Stimulated activated naive CD8-positive, alpha-beta T cell treated with anti-CD3 and anti-CD28 coated beads, Interleukin-15, amount 100 ng/mL, for 72 hours (primary cell): ENCODE measurements around the gene WDR59.
A peak's percentile ranks its signal among the peaks of the same experiment; 100 is the strongest.
"Not testable (repeated sequence)": the region's sequence is repeated elsewhere in the genome, so short reads cannot be mapped to it uniquely, and the experiment has no call there.

Source experiments
- ATAC-seq: fragments of 150-1000 bp; cut with Tn5 transposase; 2 replicates; pipeline ENCODE4 v1.10.0; 2021; ENCODE audit warnings: mild to moderate bottlenecking, moderate library complexity
- DNase-seq, 2 donors: peaks; one replicate each; pipeline ENCODE4 v3.0.0; 2021 to 2022
- H3K27ac Mint-ChIP-seq, 2 donors: one replicate each; pipeline ENCODE4 v1.8.0; 2022; ENCODE audit warnings: mild to moderate bottlenecking in 2 of 2, mixed read lengths in 2 of 2, moderate library complexity in 2 of 2
- H3K27me3 Mint-ChIP-seq: one replicate; pipeline ENCODE4 v1.8.0; 2022; ENCODE audit warnings: mixed read lengths
- H3K4me1 Mint-ChIP-seq: one replicate; pipeline ENCODE4 v1.8.0; 2022; ENCODE audit warnings: mild to moderate bottlenecking, mixed read lengths
- H3K4me3 Mint-ChIP-seq, 2 donors: one replicate each; pipeline ENCODE4 v1.8.0; 2022; ENCODE audit warnings: mild to moderate bottlenecking in 2 of 2, mixed read lengths in 2 of 2, moderate library complexity in 1 of 2
- H3K9me3 Mint-ChIP-seq, 2 donors: one replicate each; pipeline ENCODE4 v1.8.0; 2022; ENCODE audit warnings: mixed read lengths in 2 of 2

Gene WDR59

GRCh38 chr16:75019007-75019406 lies 34.1 kb upstream of the WDR59 start:
- H3K4me3 Mint-ChIP-seq = no peak overlapping the region
- DNase-seq (no peak), ATAC-seq (no peak)
- H3K27me3 Mint-ChIP-seq = no peaks in the 10 kb centered on the region
- H3K27ac Mint-ChIP-seq = no peak overlapping the region
- H3K9me3 Mint-ChIP-seq = peaks cover 14 to 19% of the 10 kb centered on the region in 2 donors
- H3K4me1 Mint-ChIP-seq = peaks cover 24% of the 10 kb centered on the region

DNA sequence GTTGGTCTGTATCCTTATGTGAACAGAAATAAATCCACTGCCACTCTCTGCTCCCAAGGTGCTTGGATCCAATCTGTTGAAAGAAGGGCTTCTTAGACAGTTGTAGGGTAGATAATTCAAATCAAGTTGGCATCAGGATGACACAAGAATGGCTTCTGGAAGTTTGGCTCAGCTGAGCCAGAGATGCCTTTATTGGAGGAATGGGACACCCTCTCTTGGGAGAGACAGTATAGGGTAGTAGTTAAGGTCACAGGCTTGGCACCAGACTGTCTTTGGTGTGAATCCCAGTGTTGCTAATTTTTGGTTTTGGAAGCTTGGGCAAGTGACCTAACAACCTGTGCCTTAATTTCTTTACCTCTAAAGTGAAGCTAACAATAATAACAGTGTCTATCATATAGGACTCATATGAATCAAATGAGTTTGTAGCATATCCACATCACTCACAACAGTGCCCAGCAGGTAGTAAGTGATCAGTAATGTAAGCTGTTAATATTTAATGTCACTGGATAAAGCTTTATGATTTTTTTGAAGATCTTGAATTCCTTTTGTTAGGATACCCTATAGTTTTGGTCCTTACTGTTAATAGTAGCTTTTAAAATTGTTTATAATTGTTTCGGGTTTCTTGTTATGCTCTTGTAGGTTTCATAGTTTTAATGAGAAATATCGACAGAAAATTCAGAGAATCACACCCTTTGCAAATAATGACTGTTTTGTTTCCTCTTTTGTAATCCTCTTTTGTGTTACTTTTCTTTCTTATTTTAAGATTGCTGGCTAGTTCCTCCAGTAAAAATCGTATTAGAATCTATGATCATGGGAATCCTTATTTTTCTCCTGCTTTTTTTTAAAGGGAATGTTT lies 33.0 kb upstream of the WDR59 start:
- no peak overlapping the region for H3K27ac Mint-ChIP-seq
- peaks cover 14 to 19% of the 10 kb centered on the region in 2 donors for H3K9me3 Mint-ChIP-seq

GRCh38 chr16:75016451-75017081 lies 31.6 kb upstream of the WDR59 start:
- DNase-seq, ATAC-seq, H3K4me3 Mint-ChIP-seq, H3K27ac Mint-ChIP-seq, H3K27me3 Mint-ChIP-seq: not testable (repeated sequence)
- peaks cover 35% of the 10 kb centered on the region for H3K4me1 Mint-ChIP-seq
- H3K9me3 Mint-ChIP-seq = peaks cover 6 to 12% of the 10 kb centered on the region in 2 donors

More for the DNA sequence above, 33.0 kb upstream of the WDR59 start:
- DNase-seq (no peak), ATAC-seq (no peak)
- H3K4me1 Mint-ChIP-seq = peaks cover 25% of the 10 kb centered on the region
- H3K4me3 Mint-ChIP-seq = no peak overlapping the region
- no peaks in the 10 kb centered on the region for H3K27me3 Mint-ChIP-seq

- Mint-ChIP-seq H3K4me3 (no peak overlapping the region), H3K27ac (no peak overlapping the region), H3K27me3 (no peaks in the 10 kb centered on the region), H3K4me1 (peaks cover 34% of the 10 kb centered on the region), H3K9me3 (no peaks in the 10 kb centered on the region)
- ATAC-seq (no peak), DNase-seq (no peak)
These were observed 29.4 kb upstream of the WDR59 start for GRCh38 chr16:75014318-75014717.

DNA sequence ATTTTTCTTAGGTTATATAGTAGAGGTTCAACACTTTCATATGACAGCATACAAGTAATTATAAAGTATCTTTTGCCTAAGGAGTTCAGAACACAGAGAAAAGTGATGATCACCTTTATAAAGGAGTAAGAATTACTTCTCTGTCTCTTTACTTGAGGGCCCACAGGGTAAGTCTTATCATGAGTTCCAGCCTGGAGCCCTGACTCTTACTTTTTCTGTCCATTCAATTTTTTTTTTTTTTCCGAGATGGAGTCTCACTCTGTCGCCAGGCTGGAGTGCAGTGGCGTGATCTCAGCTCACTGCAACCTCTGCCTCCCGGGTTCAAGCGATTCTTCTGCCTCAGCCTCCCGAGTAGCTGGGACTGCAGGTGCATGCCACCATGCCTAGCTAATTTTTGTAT lies 28.2 kb upstream of the WDR59 start:
- not testable (repeated sequence) for H3K27me3 Mint-ChIP-seq, H3K27ac Mint-ChIP-seq, H3K9me3 Mint-ChIP-seq, DNase-seq, ATAC-seq, H3K4me3 Mint-ChIP-seq
- H3K4me1 Mint-ChIP-seq = peaks cover 29% of the 10 kb centered on the region

DNA sequence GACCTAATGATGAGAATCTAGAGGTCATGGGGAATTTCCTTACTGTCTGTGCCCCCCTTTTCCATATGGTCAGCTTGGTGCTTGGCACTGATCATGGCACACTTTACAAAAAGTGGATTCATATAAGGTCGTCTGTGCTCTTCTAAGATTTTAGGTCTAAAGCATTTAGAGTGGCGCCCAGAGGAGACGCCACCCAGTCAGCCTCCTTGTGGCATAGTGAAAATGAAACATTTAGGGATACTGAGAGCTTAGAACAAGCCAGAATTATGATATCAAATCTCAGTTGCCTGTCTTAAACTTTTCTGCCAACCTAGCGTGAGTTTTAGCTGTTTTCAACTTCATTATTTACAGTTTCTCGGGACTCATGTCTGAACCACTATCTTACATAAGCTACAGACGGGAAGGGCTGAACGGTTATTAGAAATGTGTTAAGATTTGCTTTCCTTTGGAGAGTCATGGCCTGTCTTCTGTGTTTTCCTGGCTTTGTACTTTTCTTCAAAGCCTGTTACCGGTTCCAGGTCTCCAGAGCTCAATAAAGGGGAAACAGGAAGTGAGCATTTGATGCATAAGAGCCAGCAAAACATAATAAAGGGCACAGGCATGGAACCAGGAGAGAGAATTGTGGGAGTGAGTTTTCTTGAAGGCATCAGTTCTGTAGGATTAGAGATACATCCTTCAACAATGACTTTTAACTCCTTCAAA lies 27.6 kb upstream of the WDR59 start:
- H3K27ac Mint-ChIP-seq = peak overlapping the region; percentile 90 to 91
- H3K9me3 Mint-ChIP-seq = no peaks in the 10 kb centered on the region
- peaks cover 26% of the 10 kb centered on the region for H3K4me1 Mint-ChIP-seq
- no peak for DNase-seq
- peak; percentile 37 for ATAC-seq
- peak overlapping the region; percentile 43 to 70 for H3K4me3 Mint-ChIP-seq
- no peaks in the 10 kb centered on the region for H3K27me3 Mint-ChIP-seq

- Mint-ChIP-seq H3K9me3 (no peaks in the 10 kb centered on the region), H3K4me1 (peaks cover 25% of the 10 kb centered on the region), H3K27ac (peak overlapping the region in 1 of 2 donors; percentile 42), H3K27me3 (no peaks in the 10 kb centered on the region), H3K4me3 (peak overlapping the region in 1 of 2 donors; percentile 70)
- ATAC-seq (peak; percentile 99), DNase-seq (peak; percentile 48 to 74)
These were observed 26.8 kb upstream of the WDR59 start for GRCh38 chr16:75011634-75012307.

DNA sequence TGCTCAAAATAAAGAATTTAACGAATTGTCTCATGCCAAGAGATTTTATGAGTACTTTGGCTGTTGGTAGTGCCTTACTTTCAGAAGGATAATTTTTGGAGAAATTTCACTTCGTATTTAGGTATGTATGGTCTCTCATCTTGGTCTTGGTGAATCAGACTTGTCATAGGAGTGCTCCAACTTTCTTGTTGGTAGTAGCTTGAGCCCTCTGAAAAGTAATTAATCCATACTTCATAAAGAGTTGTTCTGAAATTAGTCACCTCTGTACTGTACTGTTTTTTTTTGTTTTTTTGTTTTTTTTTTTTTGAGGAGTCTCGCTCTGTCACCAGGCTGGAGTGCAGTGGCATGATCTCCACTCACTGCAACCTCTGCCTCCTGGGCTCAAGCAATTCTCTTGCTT lies 25.5 kb upstream of the WDR59 start:
- H3K27me3 Mint-ChIP-seq = no peaks in the 10 kb centered on the region
- no peaks in the 10 kb centered on the region for H3K9me3 Mint-ChIP-seq
- no peak overlapping the region for H3K27ac Mint-ChIP-seq
- peaks cover 25% of the 10 kb centered on the region for H3K4me1 Mint-ChIP-seq
- DNase-seq (no peak), ATAC-seq (no peak)
- no peak overlapping the region for H3K4me3 Mint-ChIP-seq

GRCh38 chr16:75007443-75007842 lies 22.5 kb upstream of the WDR59 start:
- no peak for DNase-seq
- no peaks in the 10 kb centered on the region for H3K9me3 Mint-ChIP-seq
- H3K4me3 Mint-ChIP-seq = no peak overlapping the region
- H3K4me1 Mint-ChIP-seq = peaks cover 14% of the 10 kb centered on the region
- peaks cover under 1% of the 10 kb centered on the region for H3K27me3 Mint-ChIP-seq
- no peak overlapping the region for H3K27ac Mint-ChIP-seq
- no peak for ATAC-seq

DNA sequence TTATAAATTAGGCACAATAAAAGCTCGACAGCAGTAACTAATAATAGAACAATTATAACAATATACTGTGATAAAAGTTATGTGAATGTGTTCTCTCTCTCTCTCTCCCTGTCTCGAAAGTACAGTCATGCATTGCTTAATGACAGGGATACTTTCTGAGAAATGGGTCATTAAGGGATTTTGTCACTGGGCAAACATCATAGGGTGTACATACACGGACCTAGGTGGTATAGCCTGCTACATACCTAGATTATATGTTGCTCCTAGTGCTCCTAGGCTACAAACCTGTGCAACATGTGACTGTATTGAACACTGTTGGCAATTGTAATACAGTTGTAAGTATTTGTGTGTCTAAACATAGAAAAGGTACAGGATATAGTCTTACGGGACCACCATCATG lies 20.8 kb upstream of the WDR59 start:
- DNase-seq (no peak), ATAC-seq (no peak)
- peaks cover 16% of the 10 kb centered on the region for H3K27me3 Mint-ChIP-seq
- no peak overlapping the region for H3K4me3 Mint-ChIP-seq
- H3K9me3 Mint-ChIP-seq = no peaks in the 10 kb centered on the region
- peaks cover 5% of the 10 kb centered on the region for H3K4me1 Mint-ChIP-seq
- H3K27ac Mint-ChIP-seq = no peak overlapping the region

GRCh38 chr16:75004460-75004859 lies 19.5 kb upstream of the WDR59 start:
- no peak overlapping the region for H3K27ac Mint-ChIP-seq
- DNase-seq (no peak), ATAC-seq (no peak)
- peaks cover 14% of the 10 kb centered on the region for H3K4me1 Mint-ChIP-seq
- H3K4me3 Mint-ChIP-seq = no peak overlapping the region
- H3K27me3 Mint-ChIP-seq = peaks cover 27% of the 10 kb centered on the region
- H3K9me3 Mint-ChIP-seq = no peaks in the 10 kb centered on the region

DNA sequence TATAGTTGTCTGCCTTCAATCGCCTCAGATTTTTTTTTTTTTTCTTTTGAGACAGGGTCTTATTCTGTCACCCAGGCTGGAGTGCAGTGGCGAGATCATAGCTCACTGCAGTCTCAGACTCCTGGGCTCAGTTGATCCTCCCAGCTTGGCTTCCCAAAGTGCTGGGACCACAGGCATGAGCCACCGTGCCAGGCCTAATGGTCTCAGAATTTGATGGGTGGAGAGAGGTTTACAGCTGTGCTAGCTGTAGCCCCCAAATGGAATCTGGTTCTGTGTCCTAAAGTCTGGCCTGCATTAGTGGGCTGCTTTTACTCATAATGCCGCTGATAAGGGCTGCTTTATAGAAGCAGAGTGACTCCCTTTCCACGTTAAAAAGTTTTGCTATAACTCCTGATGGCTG lies 19.0 kb upstream of the WDR59 start:
- no peak for ATAC-seq
- Mint-ChIP-seq H3K27ac (no peak overlapping the region), H3K4me1 (peaks cover 14% of the 10 kb centered on the region)

DNA sequence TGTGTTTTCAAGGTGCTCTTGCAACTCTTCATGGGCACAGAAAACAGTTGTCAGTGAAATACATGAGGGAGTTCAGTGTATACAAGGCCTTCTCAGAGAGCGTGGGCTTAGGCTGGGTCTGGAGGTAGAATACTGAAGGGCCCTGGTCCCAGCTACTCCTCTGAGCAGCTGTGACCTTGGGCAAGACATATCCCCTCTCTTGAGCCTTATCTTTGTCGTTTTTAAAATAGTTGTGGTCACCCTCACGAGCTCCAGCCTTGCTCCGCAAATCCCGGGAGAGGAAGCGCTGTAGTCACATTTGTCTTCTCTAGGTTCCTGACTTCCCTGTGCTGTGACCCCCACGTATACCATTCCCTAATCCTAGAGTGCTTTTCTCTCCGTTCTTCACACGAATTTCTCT lies 17.6 kb upstream of the WDR59 start:
- H3K4me3 Mint-ChIP-seq = no peak overlapping the region

More for the DNA sequence above, 19.0 kb upstream of the WDR59 start:
- DNase-seq = no peak
- H3K4me3 Mint-ChIP-seq = no peak overlapping the region
- H3K27me3 Mint-ChIP-seq = peaks cover 27% of the 10 kb centered on the region
- no peaks in the 10 kb centered on the region for H3K9me3 Mint-ChIP-seq

DNA sequence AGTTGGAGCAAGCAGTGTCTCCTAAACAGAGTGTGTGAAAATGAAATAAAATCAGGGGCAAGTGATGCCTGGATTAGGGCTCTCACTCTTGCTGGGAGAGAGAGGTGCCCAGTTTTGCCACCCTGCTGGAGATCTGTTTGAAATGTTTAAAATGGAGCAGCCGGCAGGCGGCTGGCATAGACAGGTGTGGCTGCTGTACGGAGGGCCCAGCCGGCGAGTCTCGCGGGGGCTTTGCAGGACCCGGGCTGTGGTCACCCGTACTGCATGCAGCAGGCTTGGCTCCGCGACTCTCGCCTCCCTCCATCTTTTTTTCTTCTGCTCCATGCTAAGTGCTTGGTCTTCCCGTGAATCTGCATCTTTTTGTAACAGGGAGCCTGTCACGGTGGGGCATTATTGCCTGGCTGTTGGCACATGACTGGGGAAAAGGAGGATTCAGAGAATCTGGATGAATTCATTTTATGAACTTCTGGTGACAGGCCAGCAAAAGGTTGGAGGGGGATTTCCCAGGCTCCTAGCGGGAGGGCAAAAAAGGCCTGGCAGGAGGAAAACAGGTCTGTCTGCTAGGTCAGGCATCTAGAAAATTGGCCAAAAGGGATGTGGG lies 15.7 kb upstream of the WDR59 start:
- Mint-ChIP-seq H3K27ac (no peak overlapping the region), H3K27me3 (peaks cover 27% of the 10 kb centered on the region), H3K4me3 (peak overlapping the region; percentile 86 to 88)

More for the DNA sequence above, 17.6 kb upstream of the WDR59 start:
- H3K4me1 Mint-ChIP-seq = peaks cover 20% of the 10 kb centered on the region
- peaks cover 27% of the 10 kb centered on the region for H3K27me3 Mint-ChIP-seq
- ATAC-seq = no peak
- H3K9me3 Mint-ChIP-seq = no peaks in the 10 kb centered on the region
- no peak overlapping the region for H3K27ac Mint-ChIP-seq
- no peak for DNase-seq

More for the DNA sequence above, 15.7 kb upstream of the WDR59 start:
- no peak for DNase-seq
- Mint-ChIP-seq H3K4me1 (peaks cover 20% of the 10 kb centered on the region), H3K9me3 (no peaks in the 10 kb centered on the region)
- no peak for ATAC-seq
